HepG2 (cell line): Measurements from ENCODE around the gene NKPD1. TPM values are rescaled to one million over a fixed set of nuclear protein-coding genes. Genes with fewer than 3 reads are reported as not detected.

Source experiments
- DNMT3B ChIP-seq: conservative IDR thresholded peaks from 2 replicates; pipeline ENCODE4 v1.6.1; 2016; ENCODE audit warnings: missing biosample characterization, control low read depth
- EP300 ChIP-seq, 3 experiments: sonication (generic) in 1 of 3; formaldehyde crosslinking in 1 of 3; IDR thresholded peaks; 2 replicates each; pipeline versions ENCODE4 v1.5.1 to v1.6.1; 2011 to 2020; ENCODE audit warnings: low read depth in 2 of 3, low read length in 2 of 3, borderline replicate concordance in 1 of 3, improper control_type of control experiment in 1 of 3, mild to moderate bottlenecking in 1 of 3, missing genetic modification reagents in 1 of 3, moderate library complexity in 1 of 3
- HOXD1 ChIP-seq: sonication (generic); formaldehyde crosslinking; IDR thresholded peaks from 2 replicates; pipeline ENCODE4 v1.5.0; 2020; ENCODE audit warnings: missing genetic modification reagents
- KDM2A ChIP-seq: sonication (generic); formaldehyde crosslinking; IDR thresholded peaks from 2 replicates; pipeline ENCODE4 v1.4.0; 2020; ENCODE audit warnings: low read depth, missing genetic modification reagents, borderline replicate concordance
- KDM5A ChIP-seq: fragments of 200-600 bp; sonication (generic); IDR thresholded peaks from 2 replicates; pipeline ENCODE4 v1.7.0; 2018; ENCODE audit warnings: antibody characterized with exemption, mild to moderate bottlenecking, low read length, borderline replicate concordance
- KMT2A ChIP-seq: sonication (generic); formaldehyde crosslinking; IDR thresholded peaks from 2 replicates; pipeline ENCODE4 v1.4.0; 2020; ENCODE audit warnings: missing genetic modification reagents
- NR2F1 ChIP-seq, 2 experiments: fragments of 450-650 bp in 1 of 2; formaldehyde crosslinking in 1 of 2; IDR thresholded peaks; 2 replicates each; pipeline versions ENCODE4 v1.5.0 to v1.6.1; 2016 to 2020; ENCODE audit warnings: mild to moderate bottlenecking in 1 of 2, missing compliant biosample characterization in 1 of 2, missing genetic modification reagents in 1 of 2, moderate library complexity in 1 of 2
- ONECUT2 ChIP-seq: sonication (generic); formaldehyde crosslinking; IDR thresholded peaks from 2 replicates; pipeline ENCODE4 v1.4.0; 2020; ENCODE audit warnings: missing genetic modification reagents
- PHF5A ChIP-seq: IDR thresholded peaks from one replicate; pipeline ENCODE4 v1.6.1; 2018; ENCODE audit warnings: low read depth, missing genetic modification reagents; ENCODE audit not compliant: unreplicated experiment
- RCOR2 ChIP-seq: IDR thresholded peaks from 2 replicates; pipeline ENCODE4 v1.6.1; 2016; ENCODE audit warnings: missing biosample characterization, missing genetic modification reagents
- ZBTB3 ChIP-seq: sonication (generic); formaldehyde crosslinking; IDR thresholded peaks from 2 replicates; pipeline ENCODE4 v1.4.0; 2020; ENCODE audit warnings: low read depth, mild to moderate bottlenecking, moderate library complexity, missing genetic modification reagents, borderline replicate concordance
- ZSCAN21 ChIP-seq: sonication (generic); formaldehyde crosslinking; IDR thresholded peaks from 2 replicates; pipeline ENCODE4 v1.8.0; 2022; ENCODE audit warnings: mild to moderate bottlenecking, missing genetic modification reagents, moderate library complexity, borderline replicate concordance
- polyA plus RNA-seq, 8 experiments: library from polyadenylated mRNA; depleted of rRNA in 3 of 8; stranded (reverse) in 7 of 8; unstranded in 1 of 8; fragments of >200 nt; fragmentation: Illumina TruSeq in 4 of 8; extraction: Trizol in 4 of 8; gene quantifications; 2 replicates each; pipeline versions ENCODE4 v1.2.1 to v1.2.3, GENCODE V29; 2011 to 2016; ENCODE audit warnings: low read depth in 4 of 8, missing spikeins in 1 of 8, mixed read lengths in 1 of 8; ENCODE audit not compliant: insufficient read depth in 1 of 8
- total RNA-seq, 5 experiments: library from RNA; depleted of rRNA; stranded (reverse); fragments of >200 nt; fragmentation: Illumina TruSeq; extraction: Trizol; gene quantifications; 2 replicates each; pipeline ENCODE4 v1.2.3, GENCODE V29; 2016; ENCODE audit warnings: low read depth in 1 of 5
- TF ChIP-seq, protein P1 (sequence below): conservative IDR thresholded peaks from 2 replicates; pipeline ENCODE4 v1.6.1; 2018; ENCODE audit warnings: missing genetic modification reagents
- TF ChIP-seq, protein P2 (sequence below): sonication (generic); formaldehyde crosslinking; IDR thresholded peaks from 2 replicates; pipeline ENCODE4 v1.9.0; 2022; ENCODE audit warnings: low read depth, missing genetic modification reagents
- TF ChIP-seq, protein P3 (sequence below): sonication (generic); formaldehyde crosslinking; IDR thresholded peaks from 2 replicates; pipeline ENCODE4 v1.4.0; 2020; ENCODE audit warnings: missing genetic modification reagents, borderline replicate concordance
- TF ChIP-seq, protein P4 (sequence below): sonication (generic); formaldehyde crosslinking; IDR thresholded peaks from 2 replicates; pipeline ENCODE4 v1.4.0; 2020; ENCODE audit warnings: missing genetic modification reagents
- TF ChIP-seq, protein P5 (sequence below): sonication (generic); formaldehyde crosslinking; IDR thresholded peaks from 2 replicates; pipeline ENCODE4 v1.8.1; 2023; ENCODE audit warnings: mild to moderate bottlenecking, inconsistent platforms, moderate library complexity, missing genetic modification reagents, borderline replicate concordance
- TF ChIP-seq, protein P6 (sequence below): sonication (generic); formaldehyde crosslinking; IDR thresholded peaks from 2 replicates; pipeline ENCODE4 v1.4.0; 2020; ENCODE audit warnings: missing genetic modification reagents

NKPD1 gene
- total and polyA plus RNA-seq, 2 of the 13 experiments (the other 11 are each of a cell fraction or from before 2014, with no cell fraction given) = 0.03 TPM; not detected in 1

DNA sequence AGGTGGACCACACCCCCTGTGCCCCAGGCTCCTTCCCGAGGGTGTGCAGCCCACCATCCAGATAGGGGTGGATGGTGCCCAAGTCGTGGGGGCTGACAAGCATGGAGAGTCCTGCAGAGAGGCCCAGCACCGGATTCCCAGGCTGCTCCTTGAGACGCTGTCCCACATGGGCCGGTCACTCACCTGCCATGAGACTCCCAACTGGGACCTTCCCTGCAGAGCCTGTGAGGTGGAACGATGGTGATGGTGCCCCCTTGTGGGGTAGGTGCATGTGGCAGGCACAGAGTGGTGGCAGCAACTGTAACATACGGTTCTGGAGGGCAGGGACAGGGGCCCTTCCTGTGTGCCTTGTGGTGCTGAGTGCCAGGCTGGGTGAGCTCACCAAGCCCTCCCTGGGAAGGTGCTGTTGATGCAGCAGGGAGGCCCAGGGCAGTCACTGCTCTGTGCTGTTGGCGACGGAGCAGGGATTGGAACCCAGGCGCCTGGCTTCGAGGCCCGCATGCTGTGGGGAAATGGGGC lies 34.7 kb downstream of the NKPD1 start (continued):
- TF ChIP-seq, protein P1, sequence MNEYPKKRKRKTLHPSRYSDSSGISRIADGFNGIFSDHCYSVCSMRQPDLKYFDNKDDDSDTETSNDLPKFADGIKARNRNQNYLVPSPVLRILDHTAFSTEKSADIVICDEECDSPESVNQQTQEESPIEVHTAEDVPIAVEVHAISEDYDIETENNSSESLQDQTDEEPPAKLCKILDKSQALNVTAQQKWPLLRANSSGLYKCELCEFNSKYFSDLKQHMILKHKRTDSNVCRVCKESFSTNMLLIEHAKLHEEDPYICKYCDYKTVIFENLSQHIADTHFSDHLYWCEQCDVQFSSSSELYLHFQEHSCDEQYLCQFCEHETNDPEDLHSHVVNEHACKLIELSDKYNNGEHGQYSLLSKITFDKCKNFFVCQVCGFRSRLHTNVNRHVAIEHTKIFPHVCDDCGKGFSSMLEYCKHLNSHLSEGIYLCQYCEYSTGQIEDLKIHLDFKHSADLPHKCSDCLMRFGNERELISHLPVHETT = 0 out of 2 replicates have a peak, but pooled peaks have one; percentile 47
- TF ChIP-seq KDM5A (no peak), HOXD1 (CRISPR knock-in tag) (no peak), DNMT3B (CRISPR knock-in tag) (no peak), RCOR2 (CRISPR knock-in tag) (no peak), ZSCAN21 (CRISPR knock-in tag) (peak; percentile 52; the same call in 1 of the 2 replicates), EP300 (IDR thresholded peaks at IDR 0.05; ENCODE audit: low read depth in 2 of 2, low read length in 2 of 2) (no peak), EP300 (CRISPR knock-in tag; IDR thresholded peaks at IDR 0.05; ENCODE audit: borderline replicate concordance) (no peak), NR2F1 (CRISPR knock-in tag; IDR thresholded peaks at IDR 0.05) (no peak), ZBTB3 (CRISPR knock-in tag) (no peak), KMT2A (CRISPR knock-in tag) (no peak), KDM2A (peak; percentile 74; the same call in 1 of the 2 replicates), ONECUT2 (CRISPR knock-in tag) (no peak), PHF5A (no peak)
- TF ChIP-seq, protein P2, sequence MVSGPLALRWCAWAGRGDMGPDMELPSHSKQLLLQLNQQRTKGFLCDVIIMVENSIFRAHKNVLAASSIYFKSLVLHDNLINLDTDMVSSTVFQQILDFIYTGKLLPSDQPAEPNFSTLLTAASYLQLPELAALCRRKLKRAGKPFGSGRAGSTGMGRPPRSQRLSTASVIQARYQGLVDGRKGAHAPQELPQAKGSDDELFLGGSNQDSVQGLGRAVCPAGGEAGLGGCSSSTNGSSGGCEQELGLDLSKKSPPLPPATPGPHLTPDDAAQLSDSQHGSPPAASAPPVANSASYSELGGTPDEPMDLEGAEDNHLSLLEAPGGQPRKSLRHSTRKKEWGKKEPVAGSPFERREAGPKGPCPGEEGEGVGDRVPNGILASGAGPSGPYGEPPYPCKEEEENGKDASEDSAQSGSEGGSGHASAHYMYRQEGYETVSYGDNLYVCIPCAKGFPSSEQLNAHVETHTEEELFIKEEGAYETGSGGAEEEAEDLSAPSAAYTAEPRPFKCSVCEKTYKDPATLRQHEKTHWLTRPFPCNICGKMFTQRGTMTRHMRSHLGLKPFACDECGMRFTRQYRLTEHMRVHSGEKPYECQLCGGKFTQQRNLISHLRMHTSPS (CRISPR knock-in tag) = 0 out of 2 replicates have a peak, but pooled peaks have one; percentile 58
- TF ChIP-seq, protein P3, sequence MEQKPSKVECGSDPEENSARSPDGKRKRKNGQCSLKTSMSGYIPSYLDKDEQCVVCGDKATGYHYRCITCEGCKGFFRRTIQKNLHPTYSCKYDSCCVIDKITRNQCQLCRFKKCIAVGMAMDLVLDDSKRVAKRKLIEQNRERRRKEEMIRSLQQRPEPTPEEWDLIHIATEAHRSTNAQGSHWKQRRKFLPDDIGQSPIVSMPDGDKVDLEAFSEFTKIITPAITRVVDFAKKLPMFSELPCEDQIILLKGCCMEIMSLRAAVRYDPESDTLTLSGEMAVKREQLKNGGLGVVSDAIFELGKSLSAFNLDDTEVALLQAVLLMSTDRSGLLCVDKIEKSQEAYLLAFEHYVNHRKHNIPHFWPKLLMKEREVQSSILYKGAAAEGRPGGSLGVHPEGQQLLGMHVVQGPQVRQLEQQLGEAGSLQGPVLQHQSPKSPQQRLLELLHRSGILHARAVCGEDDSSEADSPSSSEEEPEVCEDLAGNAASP (CRISPR knock-in tag) = no peak
- TF ChIP-seq, protein P4, sequence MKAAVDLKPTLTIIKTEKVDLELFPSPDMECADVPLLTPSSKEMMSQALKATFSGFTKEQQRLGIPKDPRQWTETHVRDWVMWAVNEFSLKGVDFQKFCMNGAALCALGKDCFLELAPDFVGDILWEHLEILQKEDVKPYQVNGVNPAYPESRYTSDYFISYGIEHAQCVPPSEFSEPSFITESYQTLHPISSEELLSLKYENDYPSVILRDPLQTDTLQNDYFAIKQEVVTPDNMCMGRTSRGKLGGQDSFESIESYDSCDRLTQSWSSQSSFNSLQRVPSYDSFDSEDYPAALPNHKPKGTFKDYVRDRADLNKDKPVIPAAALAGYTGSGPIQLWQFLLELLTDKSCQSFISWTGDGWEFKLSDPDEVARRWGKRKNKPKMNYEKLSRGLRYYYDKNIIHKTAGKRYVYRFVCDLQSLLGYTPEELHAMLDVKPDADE (CRISPR knock-in tag) = no peak
- TF ChIP-seq, protein P5, sequence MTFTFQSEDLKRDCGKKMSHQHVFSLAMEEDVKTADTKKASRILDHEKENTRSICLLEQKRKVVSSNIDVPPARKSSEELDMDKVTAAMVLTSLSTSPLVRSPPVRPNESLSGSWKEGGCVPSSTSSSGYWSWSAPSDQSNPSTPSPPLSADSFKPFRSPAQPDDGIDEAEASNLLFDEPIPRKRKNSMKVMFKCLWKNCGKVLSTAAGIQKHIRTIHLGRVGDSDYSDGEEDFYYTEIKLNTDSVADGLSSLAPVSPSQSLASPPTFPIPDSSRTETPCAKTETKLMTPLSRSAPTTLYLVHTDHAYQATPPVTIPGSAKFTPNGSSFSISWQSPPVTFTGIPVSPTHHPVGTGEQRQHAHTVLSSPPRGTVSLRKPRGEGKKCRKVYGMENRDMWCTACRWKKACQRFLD = no peak
- TF ChIP-seq, protein P6, sequence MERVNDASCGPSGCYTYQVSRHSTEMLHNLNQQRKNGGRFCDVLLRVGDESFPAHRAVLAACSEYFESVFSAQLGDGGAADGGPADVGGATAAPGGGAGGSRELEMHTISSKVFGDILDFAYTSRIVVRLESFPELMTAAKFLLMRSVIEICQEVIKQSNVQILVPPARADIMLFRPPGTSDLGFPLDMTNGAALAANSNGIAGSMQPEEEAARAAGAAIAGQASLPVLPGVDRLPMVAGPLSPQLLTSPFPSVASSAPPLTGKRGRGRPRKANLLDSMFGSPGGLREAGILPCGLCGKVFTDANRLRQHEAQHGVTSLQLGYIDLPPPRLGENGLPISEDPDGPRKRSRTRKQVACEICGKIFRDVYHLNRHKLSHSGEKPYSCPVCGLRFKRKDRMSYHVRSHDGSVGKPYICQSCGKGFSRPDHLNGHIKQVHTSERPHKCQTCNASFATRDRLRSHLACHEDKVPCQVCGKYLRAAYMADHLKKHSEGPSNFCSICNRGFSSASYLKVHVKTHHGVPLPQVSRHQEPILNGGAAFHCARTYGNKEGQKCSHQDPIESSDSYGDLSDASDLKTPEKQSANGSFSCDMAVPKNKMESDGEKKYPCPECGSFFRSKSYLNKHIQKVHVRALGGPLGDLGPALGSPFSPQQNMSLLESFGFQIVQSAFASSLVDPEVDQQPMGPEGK (CRISPR knock-in tag) = 0 out of 2 replicates have a peak, but pooled peaks have one; percentile 18
